GM12892 (cell line): Measurements from ENCODE around the gene PLS3. TPM values are rescaled to one million over a fixed set of nuclear protein-coding genes. Genes with fewer than 3 reads are reported as not detected.
"Not testable (repeated sequence)": the region's sequence is repeated elsewhere in the genome, so short reads cannot be mapped to it uniquely, and the experiment has no call there.

ENCODE experiments used
- DNase-seq: peaks from one replicate; pipeline ENCODE4 v3.0.0; 2011; ENCODE audit not compliant: insufficient read length
- FAIRE-seq: peaks from 2 replicates; lab custom pipeline; 2011; peaks lifted over from hg19 to GRCh38; lab: Jason Lieb, UNC
- POLR2A ChIP-seq: IDR thresholded peaks from 2 replicates; pipeline ENCODE4 v1.6.1; 2011; ENCODE audit warnings: low read depth, low read length, control low read depth
- POLR2AphosphoS5 ChIP-seq: IDR thresholded peaks from 2 replicates; pipeline ENCODE4 v1.6.1; 2011; ENCODE audit warnings: low read depth, low read length, control low read depth
- TAF1 ChIP-seq: IDR thresholded peaks from 2 replicates; pipeline ENCODE4 v1.6.1; 2011; ENCODE audit warnings: low read depth, mild to moderate bottlenecking, control low read depth, low read length, borderline replicate concordance
- polyA plus RNA-seq: library from polyadenylated mRNA; unstranded; fragments of >200 nt; gene quantifications from one replicate; pipeline ENCODE4 v1.2.1, GENCODE V29; 2012; ENCODE audit warnings: missing spikeins, inconsistent platforms; ENCODE audit not compliant: missing spikeins

Gene PLS3
- polyA plus RNA-seq = 0.68 TPM

GRCh38 chrX:115560978-115561604, at the start of gene PLS3:
Gene PLS3 (plus strand): TSS chrX:115561174. CDS start chrX:115610251, 49,077 bp downstream.
- DNase-seq (no peak), FAIRE-seq (no peak)
- TF ChIP-seq POLR2A = no peak
- TF ChIP-seq TAF1 = no peak
- TF ChIP-seq POLR2AphosphoS5 = no peak

GRCh38 chrX:115518113-115518512, 42.9 kb upstream of the PLS3 start:
- DNase-seq = no peak
- no peak for FAIRE-seq
- TF ChIP-seq POLR2A (no peak), POLR2AphosphoS5 (no peak), TAF1 (no peak)

GRCh38 chrX:115521741-115522140, 39.2 kb upstream of the PLS3 start:
- DNase-seq (no peak), FAIRE-seq (no peak)
- no peak for TF ChIP-seq POLR2A
- no peak for TF ChIP-seq TAF1
- TF ChIP-seq POLR2AphosphoS5 = no peak

- no peak for TF ChIP-seq POLR2A
- no peak for TF ChIP-seq POLR2AphosphoS5
- no peak for TF ChIP-seq TAF1
- FAIRE-seq = no peak
Observed at GRCh38 chrX:115522952-115523351, 38.0 kb upstream of the PLS3 start.

GRCh38 chrX:115525486-115525885, 35.5 kb upstream of the PLS3 start:
- DNase-seq (no peak), FAIRE-seq (no peak)
- TF ChIP-seq POLR2A = no peak
- TF ChIP-seq TAF1 = no peak
- TF ChIP-seq POLR2AphosphoS5 = no peak

More at GRCh38 chrX:115522952-115523351, 38.0 kb upstream of the PLS3 start:
- DNase-seq = no peak

- no peak for DNase-seq
- no peak for TF ChIP-seq TAF1
- TF ChIP-seq POLR2AphosphoS5 = no peak
- no peak for TF ChIP-seq POLR2A
Observed at GRCh38 chrX:115531818-115532403, 29.1 kb upstream of the PLS3 start.

GRCh38 chrX:115533485-115533884, 27.5 kb upstream of the PLS3 start:
- no peak for DNase-seq
- no peak for TF ChIP-seq TAF1
- TF ChIP-seq POLR2A = no peak
- no peak for TF ChIP-seq POLR2AphosphoS5
- no peak for FAIRE-seq

More at GRCh38 chrX:115531818-115532403, 29.1 kb upstream of the PLS3 start:
- FAIRE-seq = no peak

GRCh38 chrX:115534383-115534782, 26.6 kb upstream of the PLS3 start:
- TF ChIP-seq POLR2A (no peak), TAF1 (no peak), POLR2AphosphoS5 (no peak)
- DNase-seq (no peak), FAIRE-seq (no peak)

- no peak for TF ChIP-seq TAF1
- no peak for TF ChIP-seq POLR2A
- DNase-seq (no peak), FAIRE-seq (no peak)
Observed at GRCh38 chrX:115535421-115535820, 25.6 kb upstream of the PLS3 start.

- no peak for DNase-seq
- no peak for FAIRE-seq
- no peak for TF ChIP-seq TAF1
- TF ChIP-seq POLR2A = no peak
- TF ChIP-seq POLR2AphosphoS5 = no peak
Observed at GRCh38 chrX:115535844-115536243, 25.1 kb upstream of the PLS3 start.

- DNase-seq (no peak), FAIRE-seq (no peak)
- no peak for TF ChIP-seq POLR2AphosphoS5
- no peak for TF ChIP-seq POLR2A
- no peak for TF ChIP-seq TAF1
Observed at GRCh38 chrX:115539841-115540240, 21.1 kb upstream of the PLS3 start.

- not testable (repeated sequence) for DNase-seq
Observed at GRCh38 chrX:115541045-115541444, 19.9 kb upstream of the PLS3 start.

GRCh38 chrX:115547448-115547847, 13.5 kb upstream of the PLS3 start:
- TF ChIP-seq TAF1 (no peak), POLR2A (no peak), POLR2AphosphoS5 (no peak)
- DNase-seq (no peak), FAIRE-seq (no peak)

More at GRCh38 chrX:115541045-115541444, 19.9 kb upstream of the PLS3 start:
- not testable (repeated sequence) for FAIRE-seq

GRCh38 chrX:115549008-115549407, 12.0 kb upstream of the PLS3 start:
- FAIRE-seq (no peak), DNase-seq (no peak)
- no peak for TF ChIP-seq POLR2AphosphoS5
- no peak for TF ChIP-seq TAF1
- TF ChIP-seq POLR2A = no peak
